ENCODE data around the gene GRK3. TPM values are rescaled to one million over a fixed set of nuclear protein-coding genes. Genes with fewer than 3 reads are reported as not detected.

The GRK3 gene
- total RNA-seq, 1 donor from 2014 or later, result 66.7 TPM

DNA sequence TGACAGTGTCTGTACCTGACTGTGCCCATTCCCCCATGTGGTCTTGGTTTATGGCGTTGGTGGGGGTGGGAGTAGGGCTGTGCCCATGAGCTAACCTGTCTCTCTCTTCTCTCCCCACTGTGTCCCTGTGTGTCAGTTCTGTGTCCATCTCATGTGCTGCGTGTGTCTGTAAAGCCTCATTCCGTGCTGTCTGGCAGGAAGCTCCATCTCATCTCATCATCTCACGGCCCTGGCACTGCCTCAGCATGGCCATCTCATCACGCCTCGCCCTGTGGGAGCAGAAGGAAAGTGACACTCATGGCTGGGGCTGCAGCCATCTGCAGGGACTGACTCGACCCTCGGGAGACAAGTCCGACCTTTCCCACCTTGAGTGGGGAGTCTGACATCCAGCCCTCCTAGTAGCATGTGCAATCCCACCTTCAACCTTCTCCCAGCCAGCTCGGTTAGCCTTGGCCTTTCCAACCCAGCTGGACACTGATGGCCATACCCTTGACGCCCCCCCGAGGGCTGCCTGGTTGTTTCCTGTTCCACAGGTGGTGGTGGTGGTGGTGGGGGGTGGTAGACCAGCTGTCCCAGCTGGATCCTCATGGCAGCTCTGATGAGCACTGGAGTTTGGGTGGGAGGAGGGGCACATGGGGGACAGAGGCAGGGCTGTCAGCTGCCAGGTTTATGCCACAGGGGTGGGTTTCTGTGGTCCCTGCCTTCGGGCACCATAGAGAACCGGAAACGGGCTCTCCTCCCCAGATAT, 196.5 kb downstream of the GRK3 start:
- DNase-seq, result no peak
- Mint-ChIP-seq H3K27me3 (peaks cover 2% of the 10 kb centered on the region), H3K36me3 (ENCODE audit: low read depth) (no peaks in the 10 kb centered on the region), H3K4me3 (no peak overlapping the region), H3K4me1 (no peaks in the 10 kb centered on the region), H3K9me3 (peaks cover 4% of the 10 kb centered on the region), H3K27ac (no peak overlapping the region)
- POLR2A ChIA-PET, result no interaction called here
- no peak for ATAC-seq (ENCODE audit: low read depth)
- intact Hi-C loops (cut with micrococcal nuclease), result no loop called here
- TF ChIP-seq CTCF (IDR thresholded peaks at IDR 0.05), result no peak
- CTCF ChIA-PET, result no interaction called here

- intact Hi-C loops (cut with micrococcal nuclease), result no loop called here
- DNase-seq (no peak), ATAC-seq (ENCODE audit: low read depth) (no peak)
- Mint-ChIP-seq H3K27me3 (peaks cover 2% of the 10 kb centered on the region), H3K9me3 (peaks cover 15% of the 10 kb centered on the region), H3K4me1 (no peaks in the 10 kb centered on the region), H3K27ac (no peak overlapping the region), H3K36me3 (ENCODE audit: low read depth) (no peaks in the 10 kb centered on the region), H3K4me3 (no peak overlapping the region)
- TF ChIP-seq CTCF (IDR thresholded peaks at IDR 0.05), result no peak
- ChIA-PET CTCF (no interaction called here), POLR2A (no interaction called here)
These were observed 197.7 kb downstream of the GRK3 start for GRCh38 chr22:25762147-25762546.

DNA sequence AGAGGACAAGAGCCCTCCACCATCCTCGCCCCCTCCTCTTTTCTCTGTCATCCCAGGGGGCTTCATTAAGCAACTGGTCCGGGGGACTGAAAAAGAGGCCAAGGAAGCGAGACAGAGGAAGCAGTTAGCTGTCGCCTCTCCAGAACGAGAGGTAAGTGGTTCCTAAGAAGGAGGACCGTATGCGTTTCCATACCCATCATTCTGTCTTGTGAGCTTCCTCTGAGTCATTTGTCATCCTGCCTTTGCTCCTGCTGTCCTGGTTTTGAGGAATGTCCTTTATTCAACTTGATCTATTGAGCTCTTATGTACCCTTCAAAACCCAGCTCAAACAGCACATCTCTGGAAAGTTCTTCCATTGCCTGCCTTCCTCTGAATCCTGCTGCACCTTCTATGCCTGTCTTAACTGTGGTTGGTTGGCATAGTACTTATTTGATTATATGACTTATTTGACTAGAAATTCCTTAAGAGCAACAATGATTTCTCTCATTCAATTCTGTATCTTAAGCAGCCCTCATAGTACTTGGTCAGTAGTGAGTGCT, 198.8 kb downstream of the GRK3 start:
- no peaks in the 10 kb centered on the region for H3K36me3 Mint-ChIP-seq (ENCODE audit: low read depth)

DNA sequence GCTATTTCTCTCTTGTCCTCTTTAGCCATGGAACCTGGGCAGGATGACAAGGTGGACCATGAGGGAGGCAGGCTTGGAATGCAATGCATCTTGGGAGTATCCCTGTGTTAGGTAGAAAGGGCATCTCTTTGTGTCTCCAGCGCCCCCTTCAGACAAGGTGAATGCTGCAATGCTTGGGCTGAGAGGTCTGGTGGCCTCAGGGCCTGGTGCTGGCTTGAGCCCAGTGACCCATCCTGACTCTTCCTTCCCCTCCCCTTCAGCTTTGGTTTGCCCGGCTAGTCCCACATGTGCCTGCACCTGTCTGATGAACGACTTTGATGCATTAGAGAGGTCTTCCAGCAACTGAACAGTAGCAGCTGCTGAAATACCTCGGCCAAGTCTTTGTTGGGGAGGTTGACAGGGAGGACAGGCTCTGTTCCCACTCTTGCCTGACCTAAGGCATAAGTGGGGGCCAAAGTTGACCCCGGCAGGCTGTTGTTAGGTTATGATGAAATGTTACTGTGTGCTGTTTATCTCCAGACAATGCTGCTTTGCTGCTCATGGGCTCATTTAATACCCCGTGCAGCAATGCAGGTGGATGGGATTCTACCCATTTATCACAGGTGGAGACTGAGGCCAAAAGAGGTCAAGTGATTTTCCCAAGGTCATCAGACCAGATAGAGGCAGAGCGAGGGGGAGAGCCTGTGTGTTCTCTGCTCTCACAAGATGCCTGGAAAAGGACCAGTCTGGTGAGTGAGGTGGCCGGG, 200.0 kb downstream of the GRK3 start:
- CTCF ChIA-PET, result interaction anchor here (2.1 kb wide), 1 partner anchor 8 kb away, joined by 9 read pairs; no protein-coding TSS in a partner anchor
- peaks cover 2% of the 10 kb centered on the region for H3K27me3 Mint-ChIP-seq
- no peak overlapping the region for H3K4me3 Mint-ChIP-seq
- ATAC-seq (ENCODE audit: low read depth) (no peak), DNase-seq (no peak)
- peaks cover 17% of the 10 kb centered on the region for H3K9me3 Mint-ChIP-seq
- POLR2A ChIA-PET, result no interaction called here
- TF ChIP-seq CTCF (IDR thresholded peaks at IDR 0.05), result no peak
- peaks cover 5% of the 10 kb centered on the region for H3K4me1 Mint-ChIP-seq
- no peaks in the 10 kb centered on the region for H3K36me3 Mint-ChIP-seq (ENCODE audit: low read depth)
- intact Hi-C loops (cut with micrococcal nuclease), result no loop called here
- H3K27ac Mint-ChIP-seq, result no peak overlapping the region

More for the DNA sequence above, 198.8 kb downstream of the GRK3 start:
- H3K4me3 Mint-ChIP-seq, result no peak overlapping the region
- ATAC-seq (ENCODE audit: low read depth) (no peak), DNase-seq (no peak)
- H3K9me3 Mint-ChIP-seq, result peaks cover 17% of the 10 kb centered on the region
- ChIA-PET CTCF (interaction anchor here (2.1 kb wide), 1 partner anchor 9 kb away, joined by 9 read pairs; no protein-coding TSS in a partner anchor), POLR2A (no interaction called here)
- intact Hi-C loops (cut with micrococcal nuclease), result no loop called here
- H3K27ac Mint-ChIP-seq, result no peak overlapping the region
- H3K4me1 Mint-ChIP-seq, result no peaks in the 10 kb centered on the region
- TF ChIP-seq CTCF (IDR thresholded peaks at IDR 0.05), result no peak
- peaks cover 2% of the 10 kb centered on the region for H3K27me3 Mint-ChIP-seq

DNA sequence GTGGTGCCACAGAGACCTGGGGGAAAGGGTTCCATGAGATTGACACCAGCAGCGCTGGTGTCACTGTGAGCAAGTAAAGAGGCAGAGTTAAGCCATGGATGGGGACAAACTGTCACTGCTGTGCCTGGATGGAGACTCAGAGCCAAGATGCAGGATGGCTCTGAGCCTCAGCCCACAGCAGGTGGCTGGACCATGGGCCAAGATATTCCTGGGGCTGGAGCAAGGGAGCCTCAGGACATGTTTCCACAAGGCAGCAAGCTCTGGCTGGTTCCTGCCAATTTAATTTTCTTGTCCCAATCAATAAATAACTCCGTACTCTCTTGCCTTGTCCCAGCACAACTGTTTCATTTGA, 200.5 kb downstream of the GRK3 start:
- Mint-ChIP-seq H3K4me1 (peaks cover 7% of the 10 kb centered on the region), H3K27ac (no peak overlapping the region), H3K27me3 (peaks cover 2% of the 10 kb centered on the region), H3K36me3 (ENCODE audit: low read depth) (no peaks in the 10 kb centered on the region), H3K9me3 (peaks cover 17% of the 10 kb centered on the region), H3K4me3 (no peak overlapping the region)
- ATAC-seq (ENCODE audit: low read depth) (no peak), DNase-seq (no peak)
- ChIA-PET CTCF (no interaction called here), POLR2A (no interaction called here)
- no peak for TF ChIP-seq CTCF (IDR thresholded peaks at IDR 0.05)
- intact Hi-C loops (cut with micrococcal nuclease), result no loop called here
